K562 (cell line): ENCODE results near the gene TNNT1.

Experiments used
- ARID1B ChIP-seq: fragments of 450-650 bp; IDR thresholded peaks from 2 replicates; pipeline ENCODE4 v1.6.1; 2016; ENCODE audit warnings: antibody characterized with exemption, mild to moderate bottlenecking, inconsistent platforms
- MEF2A ChIP-seq: IDR thresholded peaks from 2 replicates; pipeline ENCODE4 v1.6.1; 2011; ENCODE audit warnings: low read depth, mild to moderate bottlenecking, low read length, moderate library complexity; ENCODE audit not compliant: control insufficient read depth
- OTX1 ChIP-seq: fragments of 450-650 bp; formaldehyde crosslinking; IDR thresholded peaks from 2 replicates; pipeline ENCODE4 v1.4.0; 2022; ENCODE audit warnings: mild to moderate bottlenecking
- RAD51 ChIP-seq: fragments of 450-650 bp; IDR thresholded peaks from 2 replicates; pipeline ENCODE4 v1.7.1; 2016; ENCODE audit warnings: low read depth, mild to moderate bottlenecking, borderline replicate concordance
- SMAD1 ChIP-seq: fragments of 150-350 bp; IDR thresholded peaks from 2 replicates; pipeline ENCODE4 v1.6.1; 2014; ENCODE audit warnings: low read length, low read depth; ENCODE audit not compliant: partially characterized antibody
- TAF1 ChIP-seq: IDR thresholded peaks from 2 replicates; pipeline ENCODE4 v1.6.1; 2011; ENCODE audit warnings: mild to moderate bottlenecking, low read length, moderate library complexity; ENCODE audit not compliant: insufficient read depth, control insufficient read depth, severe bottlenecking; ENCODE audit errors: extremely low read depth
- TAF15 ChIP-seq: fragments of 200-400 bp; formaldehyde crosslinking; IDR thresholded peaks from 2 replicates; pipeline ENCODE4 v1.6.1; 2017; ENCODE audit warnings: mild to moderate bottlenecking, low read depth, low read length, moderate library complexity
- ZEB2 ChIP-seq: fragments of 450-650 bp; IDR thresholded peaks from 2 replicates; pipeline ENCODE4 v1.6.1; 2016
- ZFP36 ChIP-seq: fragments of 150-350 bp; IDR thresholded peaks from 2 replicates; pipeline ENCODE4 v1.6.1; 2018; ENCODE audit warnings: low read length, low read depth; ENCODE audit not compliant: partially characterized antibody
- ZNF766 ChIP-seq: fragments of 200-800 bp; sonication (Bioruptor generic); conservative IDR thresholded peaks from 2 replicates; pipeline ENCODE4 v1.6.1; 2016; ENCODE audit warnings: missing genetic modification characterization, missing compliant biosample characterization
- TF ChIP-seq, protein P1 (sequence below), 2 experiments: fragments of 450-650 bp in 1 of 2; sonication (generic) in 1 of 2; formaldehyde crosslinking; conservative IDR thresholded peaks; 2 replicates each; pipeline versions ENCODE4 v1.4.0 to v1.8.1; 2020 to 2022; ENCODE audit warnings: mild to moderate bottlenecking in 1 of 2, missing genetic modification reagents in 1 of 2
- TF ChIP-seq, protein P2 (sequence below), 3 experiments: fragments of 200-800 bp in 1 of 3; fragments of 250-450 bp in 1 of 3; fragments of 450-650 bp in 1 of 3; sonication (Bioruptor Pico) in 1 of 3; sonication (Bioruptor generic) in 1 of 3; formaldehyde crosslinking in 1 of 3; IDR thresholded peaks; 2 replicates each; pipeline versions ENCODE4 v1.6.1 to v1.8.0; 2016 to 2022; ENCODE audit warnings: mild to moderate bottlenecking in 2 of 3, missing genetic modification characterization in 2 of 3, missing compliant biosample characterization in 1 of 3, moderate library complexity in 1 of 3
- TF ChIP-seq, protein P3 (sequence below), 3 experiments: IDR thresholded peaks in 2 of 3; conservative IDR thresholded peaks in 1 of 3; 2 replicates each; pipeline ENCODE4 v1.5.1; 2011 to 2012; ENCODE audit warnings: low read length in 3 of 3, mild to moderate bottlenecking in 3 of 3, control low read depth in 2 of 3, improper control_type of control experiment in 1 of 3, inconsistent platforms in 1 of 3, low read depth in 1 of 3, mixed read lengths in 1 of 3, moderate library complexity in 1 of 3; ENCODE audit not compliant: insufficient read depth in 2 of 3
- TF ChIP-seq, protein P4 (sequence below), 2 experiments: IDR thresholded peaks; 2 replicates each; pipeline ENCODE4 v1.6.1; 2011; ENCODE audit warnings: borderline replicate concordance in 1 of 2, control low read depth in 1 of 2, low read depth in 1 of 2, low read length in 1 of 2, mild to moderate bottlenecking in 1 of 2, mixed read lengths in 1 of 2, moderate library complexity in 1 of 2; ENCODE audit not compliant: insufficient read depth in 1 of 2, insufficient read length in 1 of 2, poor library complexity in 1 of 2, severe bottlenecking in 1 of 2; ENCODE audit errors: extremely low read depth in 1 of 2

DNA sequence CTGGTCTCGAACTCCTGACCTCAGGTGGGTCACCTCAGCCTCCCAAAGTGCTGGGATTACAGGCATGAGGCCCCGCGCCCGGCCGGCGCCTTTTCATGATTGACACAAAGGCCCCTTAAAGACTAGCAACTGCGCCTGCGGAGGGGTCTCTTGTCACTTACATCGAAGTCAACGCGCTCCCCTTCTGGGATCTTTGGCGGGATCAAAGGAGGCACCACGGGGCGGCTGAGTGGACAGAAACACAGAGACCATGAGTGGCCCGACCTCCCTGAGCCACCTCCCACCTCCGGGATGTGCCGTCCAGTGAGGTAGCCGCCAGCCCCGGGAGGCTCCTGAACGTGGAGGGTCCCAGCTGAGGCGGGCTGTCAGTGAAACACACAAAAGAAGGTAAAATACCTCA, 7.3 kb downstream of the TNNT1 start:
- TF ChIP-seq SMAD1 (no peak), ZFP36 (no peak), ZNF766 (no peak), MEF2A (no peak), RAD51 (no peak), TAF15 (no peak), ARID1B (no peak), TAF1 (no peak), ZEB2 (no peak), OTX1 (CRISPR knock-in tag) (no peak)
- TF ChIP-seq, protein P1, sequence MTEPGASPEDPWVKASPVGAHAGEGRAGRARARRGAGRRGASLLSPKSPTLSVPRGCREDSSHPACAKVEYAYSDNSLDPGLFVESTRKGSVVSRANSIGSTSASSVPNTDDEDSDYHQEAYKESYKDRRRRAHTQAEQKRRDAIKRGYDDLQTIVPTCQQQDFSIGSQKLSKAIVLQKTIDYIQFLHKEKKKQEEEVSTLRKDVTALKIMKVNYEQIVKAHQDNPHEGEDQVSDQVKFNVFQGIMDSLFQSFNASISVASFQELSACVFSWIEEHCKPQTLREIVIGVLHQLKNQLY (CRISPR knock-in tag; conservative IDR thresholded peaks at IDR 0.05), result no peak
- TF ChIP-seq, protein P2, sequence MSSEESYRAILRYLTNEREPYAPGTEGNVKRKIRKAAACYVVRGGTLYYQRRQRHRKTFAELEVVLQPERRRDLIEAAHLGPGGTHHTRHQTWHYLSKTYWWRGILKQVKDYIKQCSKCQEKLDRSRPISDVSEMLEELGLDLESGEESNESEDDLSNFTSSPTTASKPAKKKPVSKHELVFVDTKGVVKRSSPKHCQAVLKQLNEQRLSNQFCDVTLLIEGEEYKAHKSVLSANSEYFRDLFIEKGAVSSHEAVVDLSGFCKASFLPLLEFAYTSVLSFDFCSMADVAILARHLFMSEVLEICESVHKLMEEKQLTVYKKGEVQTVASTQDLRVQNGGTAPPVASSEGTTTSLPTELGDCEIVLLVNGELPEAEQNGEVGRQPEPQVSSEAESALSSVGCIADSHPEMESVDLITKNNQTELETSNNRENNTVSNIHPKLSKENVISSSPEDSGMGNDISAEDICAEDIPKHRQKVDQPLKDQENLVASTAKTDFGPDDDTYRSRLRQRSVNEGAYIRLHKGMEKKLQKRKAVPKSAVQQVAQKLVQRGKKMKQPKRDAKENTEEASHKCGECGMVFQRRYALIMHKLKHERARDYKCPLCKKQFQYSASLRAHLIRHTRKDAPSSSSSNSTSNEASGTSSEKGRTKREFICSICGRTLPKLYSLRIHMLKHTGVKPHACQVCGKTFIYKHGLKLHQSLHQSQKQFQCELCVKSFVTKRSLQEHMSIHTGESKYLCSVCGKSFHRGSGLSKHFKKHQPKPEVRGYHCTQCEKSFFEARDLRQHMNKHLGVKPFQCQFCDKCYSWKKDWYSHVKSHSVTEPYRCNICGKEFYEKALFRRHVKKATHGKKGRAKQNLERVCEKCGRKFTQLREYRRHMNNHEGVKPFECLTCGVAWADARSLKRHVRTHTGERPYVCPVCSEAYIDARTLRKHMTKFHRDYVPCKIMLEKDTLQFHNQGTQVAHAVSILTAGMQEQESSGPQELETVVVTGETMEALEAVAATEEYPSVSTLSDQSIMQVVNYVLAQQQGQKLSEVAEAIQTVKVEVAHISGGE (CRISPR knock-in tag; IDR thresholded peaks at IDR 0.05), result no peak
- TF ChIP-seq, protein P3, sequence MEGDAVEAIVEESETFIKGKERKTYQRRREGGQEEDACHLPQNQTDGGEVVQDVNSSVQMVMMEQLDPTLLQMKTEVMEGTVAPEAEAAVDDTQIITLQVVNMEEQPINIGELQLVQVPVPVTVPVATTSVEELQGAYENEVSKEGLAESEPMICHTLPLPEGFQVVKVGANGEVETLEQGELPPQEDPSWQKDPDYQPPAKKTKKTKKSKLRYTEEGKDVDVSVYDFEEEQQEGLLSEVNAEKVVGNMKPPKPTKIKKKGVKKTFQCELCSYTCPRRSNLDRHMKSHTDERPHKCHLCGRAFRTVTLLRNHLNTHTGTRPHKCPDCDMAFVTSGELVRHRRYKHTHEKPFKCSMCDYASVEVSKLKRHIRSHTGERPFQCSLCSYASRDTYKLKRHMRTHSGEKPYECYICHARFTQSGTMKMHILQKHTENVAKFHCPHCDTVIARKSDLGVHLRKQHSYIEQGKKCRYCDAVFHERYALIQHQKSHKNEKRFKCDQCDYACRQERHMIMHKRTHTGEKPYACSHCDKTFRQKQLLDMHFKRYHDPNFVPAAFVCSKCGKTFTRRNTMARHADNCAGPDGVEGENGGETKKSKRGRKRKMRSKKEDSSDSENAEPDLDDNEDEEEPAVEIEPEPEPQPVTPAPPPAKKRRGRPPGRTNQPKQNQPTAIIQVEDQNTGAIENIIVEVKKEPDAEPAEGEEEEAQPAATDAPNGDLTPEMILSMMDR (IDR thresholded peaks at IDR 0.05 in 2 of 3, conservative IDR thresholded peaks at IDR 0.05 in 1 of 3; ENCODE audit: insufficient read depth in 2 of 3, low read depth in 1 of 3, low read length in 3 of 3), result no peak
- TF ChIP-seq, protein P4, sequence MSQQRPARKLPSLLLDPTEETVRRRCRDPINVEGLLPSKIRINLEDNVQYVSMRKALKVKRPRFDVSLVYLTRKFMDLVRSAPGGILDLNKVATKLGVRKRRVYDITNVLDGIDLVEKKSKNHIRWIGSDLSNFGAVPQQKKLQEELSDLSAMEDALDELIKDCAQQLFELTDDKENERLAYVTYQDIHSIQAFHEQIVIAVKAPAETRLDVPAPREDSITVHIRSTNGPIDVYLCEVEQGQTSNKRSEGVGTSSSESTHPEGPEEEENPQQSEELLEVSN (IDR thresholded peaks at IDR 0.05; ENCODE audit: borderline replicate concordance in 1 of 2, extremely low read depth in 1 of 2, insufficient read depth in 1 of 2, insufficient read length in 1 of 2, low read depth in 1 of 2, low read length in 1 of 2, poor library complexity in 1 of 2, severe bottlenecking in 1 of 2), result no peak
